Prostate gland (tissue), 2 donors: ENCODE measurements around the gene PCDHA11. TPM values are rescaled to one million over a fixed set of nuclear protein-coding genes. Genes with fewer than 3 reads are reported as not detected.
A peak's percentile ranks its signal among the peaks of the same experiment; 100 is the strongest.

ENCODE experiments used
- DNase-seq: peaks from one replicate; pipeline ENCODE4 v3.0.0-alpha.2; 2019; ENCODE audit warnings: low spot score
- H3K27ac ChIP-seq, 2 donors: fragments of 200-600 bp; sonication (generic); 2 replicates each; pipeline ENCODE4 v1.5.1; 2017 to 2019
- H3K27me3 ChIP-seq: fragments of 200-600 bp; sonication (generic); replicated peaks from 2 replicates; pipeline ENCODE4 v1.5.1; 2019; ENCODE audit not compliant: insufficient read depth
- H3K36me3 ChIP-seq, 2 donors: fragments of 200-600 bp; sonication (generic); 1 replicate in 1 of 2; 2 replicates in 1 of 2; pipeline versions ENCODE4 v1.5.1 to v1.8.1; 2017 to 2019
- H3K4me1 ChIP-seq: fragments of 200-600 bp; sonication (generic); replicated peaks from 2 replicates; pipeline ENCODE4 v1.5.1; 2019
- H3K4me3 ChIP-seq, 2 donors: fragments of 200-600 bp; sonication (generic); 2 replicates each; pipeline ENCODE4 v1.5.1; 2017 to 2019
- H3K9me3 ChIP-seq: fragments of 200-600 bp; sonication (generic); 2 replicates; pipeline ENCODE4 v1.5.1; 2017
- CTCF ChIP-seq, 4 experiments: fragments of 200-600 bp in 2 of 4; fragments of 450-650 bp in 2 of 4; sonication (generic) in 2 of 4; IDR thresholded peaks; 1 replicate in 3 of 4; 2 replicates in 1 of 4; pipeline ENCODE4 v1.5.1; 2016 to 2019; ENCODE audit warnings: antibody characterized with exemption in 4 of 4, mild to moderate bottlenecking in 2 of 4, moderate library complexity in 2 of 4
- POLR2A ChIP-seq: fragments of 450-650 bp; IDR thresholded peaks from one replicate; pipeline ENCODE4 v1.6.1; 2016; ENCODE audit warnings: antibody characterized with exemption, mild to moderate bottlenecking
- POLR2AphosphoS5 ChIP-seq: sonication (generic); formaldehyde crosslinking; IDR thresholded peaks from one replicate; pipeline ENCODE4 v1.6.1; 2017; ENCODE audit warnings: antibody characterized with exemption
- WGBS: methylation state at CpG from one replicate; pipeline ENCODE4 v1.1.5; 2018; 5-methylcytosine and 5-hydroxymethylcytosine counted together
- intact Hi-C: fragments of 100-400 bp; cut with DNase I; formaldehyde crosslinking; loops from one replicate; pipeline ENCODE4 v1.14.2; 2022
- total RNA-seq, 2 donors: library from RNA; depleted of rRNA; stranded (reverse); fragments of >200 nt; gene quantifications; one replicate each; pipeline ENCODE4 v1.1.0, GENCODE V29; 2016

The PCDHA11 gene
- total RNA-seq, 2 donors from 2014 or later: 0.85 to 1.5 TPM

GRCh38 chr5:140855772-140856674 is 12.7 kb upstream of the PCDHA11 start, which contains the start of gene PCDHA10:
Gene PCDHA10 (plus strand): TSS chr5:140855897. CDS start chr5:140856049, 152 bp downstream.
- no peaks in the 10 kb centered on the region for H3K9me3 ChIP-seq
- WGBS: 19% methylated on average over 44 of the region's 44 CpGs
- no peak within 1 kb of the TSS for H3K27ac ChIP-seq
- intact Hi-C loops: loop anchor here (10.0 kb wide), 1 partner anchor 189 kb away; no protein-coding TSS in a partner anchor
- H3K36me3 ChIP-seq: no peaks in the 10 kb centered on the region
- TF ChIP-seq POLR2A (no peak), CTCF (IDR thresholded peaks at IDR 0.05) (peak in 1 of 4 experiments; percentile 29), POLR2AphosphoS5 (no peak)
- H3K27me3 ChIP-seq: no peaks in the 10 kb centered on the region
- no peaks in the 10 kb centered on the region for H3K4me1 ChIP-seq
- DNase-seq: no peak
- no peak within 1 kb of the TSS for H3K4me3 ChIP-seq

GRCh38 chr5:140857177-140857986 is 11.4 kb upstream of the PCDHA11 start:
- Histone ChIP-seq H3K4me3 (no peak overlapping the region), H3K27ac (no peak overlapping the region), H3K36me3 (no peaks in the 10 kb centered on the region), H3K27me3 (no peaks in the 10 kb centered on the region), H3K9me3 (no peaks in the 10 kb centered on the region), H3K4me1 (no peaks in the 10 kb centered on the region)
- no peak for DNase-seq
- WGBS: 53% methylated on average over 69 of the region's 94 CpGs
- no peak for TF ChIP-seq POLR2AphosphoS5
- TF ChIP-seq POLR2A: no peak
- TF ChIP-seq CTCF (IDR thresholded peaks at IDR 0.05): no peak
- intact Hi-C loops: loop anchor here (10.0 kb wide), 1 partner anchor 187 kb away; no protein-coding TSS in a partner anchor

GRCh38 chr5:140857987-140858240 is 10.8 kb upstream of the PCDHA11 start:
- no peak for DNase-seq
- no peak for TF ChIP-seq POLR2A
- TF ChIP-seq CTCF (IDR thresholded peaks at IDR 0.05): no peak
- no peak for TF ChIP-seq POLR2AphosphoS5
- H3K4me3 ChIP-seq: no peak overlapping the region
- no peaks in the 10 kb centered on the region for H3K27me3 ChIP-seq
- intact Hi-C loops: loop anchor here (10.0 kb wide), 1 partner anchor 187 kb away; no protein-coding TSS in a partner anchor
- no peaks in the 10 kb centered on the region for H3K4me1 ChIP-seq
- no peaks in the 10 kb centered on the region for H3K36me3 ChIP-seq
- no peak overlapping the region for H3K27ac ChIP-seq
- WGBS: 55% methylated on average over 14 of the region's 22 CpGs
- H3K9me3 ChIP-seq: no peaks in the 10 kb centered on the region

GRCh38 chr5:140862441-140863295 is 6.1 kb upstream of the PCDHA11 start:
- no peaks in the 10 kb centered on the region for H3K9me3 ChIP-seq
- intact Hi-C loops: no loop called here

More at GRCh38 chr5:140862441-140863295, 6.1 kb upstream of the PCDHA11 start:
- no peaks in the 10 kb centered on the region for H3K4me1 ChIP-seq
- WGBS: 38% methylated on average over 76 of the region's 76 CpGs
- H3K27me3 ChIP-seq: no peaks in the 10 kb centered on the region
- no peak for DNase-seq
- no peak for TF ChIP-seq CTCF (IDR thresholded peaks at IDR 0.05)
- no peak for TF ChIP-seq POLR2AphosphoS5
- TF ChIP-seq POLR2A: no peak
- H3K27ac ChIP-seq: no peak overlapping the region
- H3K4me3 ChIP-seq: no peak overlapping the region
- H3K36me3 ChIP-seq: no peaks in the 10 kb centered on the region
